Nucleus accumbens (tissue), 56 donors: ENCODE data around the gene PLA2G4E.

ENCODE experiments used
- DNase-seq, 56 donors: peaks; one replicate each; lab custom pipeline; 2025; lab: John Stamatoyannopoulos, UW

The PLA2G4E gene

DNA sequence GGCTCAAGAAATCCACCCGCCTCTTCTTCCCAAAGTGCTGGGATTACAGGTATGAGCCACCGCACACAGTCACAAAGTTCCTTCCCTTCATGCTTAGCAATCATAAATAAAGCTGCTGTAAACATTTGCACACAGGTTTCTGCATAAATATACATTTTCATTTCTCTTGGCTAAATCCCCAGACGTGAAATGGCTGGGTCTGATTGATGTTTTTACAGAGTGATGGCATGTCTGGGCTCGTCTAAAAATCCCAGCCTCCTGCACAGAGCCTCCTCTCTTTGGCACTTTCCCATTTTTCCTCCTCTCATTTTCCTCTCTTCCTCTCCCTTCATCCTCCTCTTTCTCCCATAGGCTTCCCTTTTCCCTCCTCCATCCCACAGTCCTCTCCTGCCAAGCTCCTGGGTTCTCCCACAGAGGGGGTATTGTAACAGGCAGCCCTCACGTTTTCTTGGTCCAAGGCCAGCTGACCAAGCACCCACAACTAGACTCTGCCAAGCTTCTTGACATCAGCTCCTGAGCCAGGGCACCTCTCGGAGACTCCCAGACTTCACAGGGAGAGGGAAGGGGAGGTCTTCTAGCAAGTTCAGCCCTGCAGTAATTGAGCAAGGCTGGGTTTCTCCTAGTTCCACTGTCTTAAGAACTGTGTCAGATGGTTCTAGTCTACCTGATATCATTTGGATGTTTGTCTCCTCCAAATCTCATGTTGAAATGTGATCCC is 10.5 kb upstream of the PLA2G4E start:
- no peak for DNase-seq

DNA sequence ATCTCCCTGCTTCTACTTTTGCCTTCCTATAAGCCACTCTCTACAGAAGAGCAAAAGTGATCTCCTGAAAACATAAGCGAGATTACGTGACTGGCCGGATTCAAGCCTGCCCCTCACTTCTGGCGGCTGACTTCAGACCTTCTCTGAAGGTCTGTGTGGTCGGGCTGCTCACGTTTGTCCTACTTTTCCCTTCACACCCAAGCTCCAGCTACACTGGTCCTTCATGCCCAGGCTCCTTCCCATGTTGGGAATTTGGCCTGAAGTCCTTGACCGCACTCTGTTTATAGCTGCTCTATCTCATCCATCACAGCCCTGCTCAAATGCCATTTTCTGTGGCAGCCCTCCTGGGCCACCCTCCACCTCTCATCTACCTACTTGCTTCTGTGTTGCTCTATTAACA is 6.7 kb upstream of the PLA2G4E start:
- no peak for DNase-seq

DNA sequence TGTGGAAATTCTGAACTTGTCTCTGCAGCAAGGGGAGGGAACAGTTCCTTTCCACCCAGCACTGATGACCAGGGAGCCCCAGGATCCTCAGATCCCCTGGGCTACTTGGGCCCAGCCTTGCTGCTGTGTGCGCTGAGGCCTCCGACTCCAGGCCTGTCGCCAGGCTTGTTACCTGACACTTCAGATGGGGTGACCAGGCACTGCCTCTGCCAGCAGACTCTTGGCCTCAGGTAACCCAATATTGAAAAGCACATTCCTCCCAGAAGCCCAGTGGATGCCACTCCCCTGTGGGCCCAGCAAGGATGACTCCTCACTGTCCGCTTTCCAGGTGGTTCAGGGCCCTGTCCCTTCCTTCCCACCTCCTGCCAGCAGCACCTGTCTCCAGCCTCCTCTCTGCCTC is 3.5 kb upstream of the PLA2G4E start:
- no peak for DNase-seq

DNA sequence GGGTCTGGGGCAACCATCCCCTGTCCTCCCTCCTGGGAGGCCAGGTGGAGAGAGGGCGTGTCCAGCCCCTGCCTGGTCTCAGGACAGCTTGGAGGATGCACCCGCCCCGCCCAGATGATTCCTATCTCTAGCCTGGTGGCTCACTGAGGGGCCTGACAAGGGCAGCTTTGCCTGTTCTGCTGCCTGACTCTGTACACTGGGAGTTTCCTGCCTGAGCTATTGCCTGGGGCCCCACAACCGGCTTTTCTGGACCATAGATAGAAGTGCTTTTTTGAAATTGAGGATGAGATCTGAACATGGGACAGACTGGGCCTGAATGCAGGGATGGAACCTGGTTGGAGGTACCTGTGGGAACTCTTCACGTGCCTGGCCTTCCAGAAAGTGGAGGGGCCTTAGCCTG is 751 bp upstream of the PLA2G4E start:
- DNase-seq, result no peak

DNA sequence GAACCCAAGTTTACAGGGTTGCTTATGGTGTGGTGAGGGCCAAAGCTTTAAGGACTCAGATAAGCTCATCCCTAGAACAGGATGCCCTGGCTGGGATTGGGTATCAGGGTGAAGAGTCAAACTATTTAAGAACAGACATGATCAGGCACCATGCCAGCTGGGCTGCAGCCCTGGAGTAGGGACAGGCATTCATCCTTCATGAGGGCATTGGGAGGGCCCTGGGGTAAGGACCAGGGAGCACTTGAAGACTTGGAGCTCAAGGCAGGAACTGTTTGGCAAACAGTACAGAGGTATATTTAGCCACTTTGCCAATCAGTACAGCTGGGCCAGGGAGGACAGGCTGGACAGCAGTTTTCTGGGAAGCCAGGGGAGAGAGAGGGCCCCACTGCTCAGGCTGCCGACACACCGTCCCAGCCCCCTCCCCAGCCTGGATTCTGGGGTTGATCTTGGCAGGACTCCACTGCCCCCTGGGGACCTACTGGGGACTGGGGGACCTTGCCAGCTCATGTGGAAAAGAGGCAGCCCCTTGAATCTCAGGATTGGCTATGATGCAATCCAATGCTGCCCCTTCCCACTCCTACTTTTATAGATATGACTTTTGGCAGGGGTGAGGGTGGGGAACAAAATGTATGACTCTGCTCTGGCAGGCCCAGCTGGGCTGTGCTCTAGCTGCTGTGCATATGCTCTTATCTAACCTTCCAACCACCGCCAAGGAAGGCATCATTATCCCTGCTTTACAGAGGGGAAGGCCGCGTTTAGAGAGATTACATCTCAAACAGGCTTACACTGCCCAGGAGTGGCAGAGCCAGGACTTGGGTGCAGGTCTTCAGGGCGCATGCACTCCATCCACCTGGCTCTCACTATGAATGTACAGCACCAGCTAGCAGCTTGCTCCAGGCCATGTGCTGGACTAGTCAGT is 2.3 kb downstream of the PLA2G4E start:
- no peak for DNase-seq

DNA sequence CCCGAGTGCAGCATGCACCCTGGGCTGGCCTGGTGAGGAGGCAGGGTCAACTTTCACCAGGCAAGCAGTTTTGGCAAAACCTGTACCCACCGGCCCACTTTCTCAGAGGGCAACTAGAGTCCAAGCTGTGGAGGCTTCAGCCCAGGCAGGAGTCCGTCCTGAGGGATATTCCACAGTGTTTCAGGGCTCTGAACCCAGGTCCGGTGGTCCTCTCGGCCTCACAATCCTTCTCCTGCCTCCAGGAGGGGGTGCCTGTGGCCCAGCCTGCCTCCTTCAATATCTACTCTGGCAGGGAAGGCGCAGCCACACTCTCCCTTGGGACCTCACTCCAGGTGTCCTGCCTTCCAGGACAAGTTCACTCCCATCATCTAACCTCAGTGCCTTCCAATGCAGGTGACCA is 3.9 kb downstream of the PLA2G4E start:
- no peak for DNase-seq

DNA sequence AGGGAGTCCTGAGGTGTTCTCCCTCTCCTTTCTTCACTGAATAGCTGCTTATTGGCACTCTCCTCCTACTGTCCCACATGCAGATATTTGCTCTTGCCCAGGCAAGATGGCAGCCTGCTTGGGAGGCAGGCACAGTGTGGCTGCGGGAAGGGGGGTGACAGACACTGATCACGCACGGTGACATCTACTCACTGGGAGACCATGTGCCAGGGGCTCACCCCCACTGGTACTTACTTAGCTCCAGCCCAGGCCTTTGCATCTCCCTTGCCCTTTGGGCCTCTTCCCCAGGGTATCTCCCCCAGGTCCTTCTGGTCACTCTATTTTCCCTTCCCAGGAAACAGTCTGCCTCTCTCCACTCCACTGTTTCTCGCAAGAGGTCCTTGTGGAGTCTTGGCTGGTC is 6.4 kb downstream of the PLA2G4E start:
- DNase-seq, result no peak

DNA sequence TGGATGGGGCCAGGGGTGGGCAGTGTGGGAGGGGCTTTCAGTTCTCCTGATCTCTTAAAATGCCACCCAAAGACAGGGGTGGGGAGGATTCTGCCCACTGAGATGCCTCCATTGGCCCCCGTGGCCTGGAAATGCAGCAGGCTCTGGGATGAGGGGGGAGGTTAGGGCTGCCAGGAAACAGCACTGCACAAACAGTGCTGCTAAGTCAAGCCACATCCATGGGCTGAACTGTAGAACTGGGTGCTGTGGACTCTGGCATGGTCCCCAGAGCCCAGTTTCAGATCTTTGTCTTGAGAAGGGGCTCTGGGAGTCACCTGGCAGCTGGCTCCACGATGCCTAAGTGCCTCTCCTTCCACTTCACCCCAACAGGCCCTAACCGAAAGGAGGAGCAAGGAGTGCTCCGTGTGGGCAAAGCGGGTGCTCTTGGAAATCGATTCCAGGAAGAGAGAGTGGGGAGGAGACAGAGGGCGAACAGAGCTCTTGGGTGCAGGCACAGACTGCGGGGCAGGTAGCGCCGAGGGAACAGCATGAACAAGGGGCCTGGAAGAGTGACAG is 7.8 kb downstream of the PLA2G4E start:
- DNase-seq, result no peak

DNA sequence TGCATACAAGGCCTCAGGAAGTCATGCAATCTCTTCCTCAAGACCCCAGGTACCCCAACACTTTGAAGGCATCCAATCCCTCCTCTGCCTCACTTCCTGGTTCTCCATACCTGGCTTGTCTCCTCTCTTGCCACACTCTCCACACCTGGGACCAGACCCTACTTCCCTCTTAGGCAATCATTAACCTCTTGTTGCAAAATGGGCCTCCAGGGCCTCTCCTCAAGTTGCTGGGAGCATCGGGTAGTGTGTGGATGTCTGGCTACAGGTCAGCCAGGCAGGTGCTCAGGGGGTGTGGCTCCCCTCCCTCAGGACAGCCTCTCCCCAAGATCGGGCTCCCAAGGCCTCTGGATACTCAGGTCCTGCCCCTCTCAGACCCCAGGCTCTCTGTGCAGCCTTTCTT is 8.6 kb downstream of the PLA2G4E start:
- no peak for DNase-seq

DNA sequence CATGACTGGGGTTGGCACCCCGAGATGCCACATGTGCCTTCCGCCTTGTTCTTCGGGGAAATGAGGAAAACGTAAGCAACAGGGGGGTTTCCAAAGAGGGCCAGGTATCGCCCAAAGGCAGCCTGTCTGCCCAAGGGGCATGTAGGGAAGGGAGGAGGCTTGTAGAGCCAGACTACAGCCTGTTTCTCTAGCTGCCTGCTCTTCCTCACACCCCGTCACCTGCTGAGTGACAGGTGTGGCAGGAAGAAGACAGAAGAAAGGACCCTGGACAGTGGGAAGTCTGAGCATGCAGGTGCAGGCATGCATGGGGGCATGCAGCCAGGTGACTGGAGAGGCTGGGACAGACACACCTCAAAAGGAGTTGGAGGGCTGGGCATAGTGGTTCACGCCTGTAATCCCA is 9.8 kb downstream of the PLA2G4E start:
- no peak for DNase-seq

DNA sequence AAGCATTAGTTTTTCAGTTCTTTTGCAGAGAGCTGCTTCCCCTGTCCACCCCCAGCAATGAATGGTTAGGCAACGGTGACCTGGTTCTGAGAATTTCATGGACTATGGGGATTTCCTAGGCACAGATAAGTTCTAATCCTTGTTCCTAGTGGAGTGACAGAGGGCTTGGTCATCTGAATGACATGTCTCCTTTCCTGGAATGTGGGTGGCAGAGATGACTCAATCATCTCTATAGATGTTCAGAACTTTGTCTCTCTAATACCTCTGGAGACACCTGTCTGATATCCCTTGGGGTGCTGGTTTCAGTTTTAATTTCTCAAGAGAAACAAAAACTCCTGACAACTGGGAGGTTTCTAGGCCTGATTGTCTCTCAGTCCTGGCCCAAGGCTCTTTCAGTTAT is 10.4 kb downstream of the PLA2G4E start:
- no peak for DNase-seq

DNA sequence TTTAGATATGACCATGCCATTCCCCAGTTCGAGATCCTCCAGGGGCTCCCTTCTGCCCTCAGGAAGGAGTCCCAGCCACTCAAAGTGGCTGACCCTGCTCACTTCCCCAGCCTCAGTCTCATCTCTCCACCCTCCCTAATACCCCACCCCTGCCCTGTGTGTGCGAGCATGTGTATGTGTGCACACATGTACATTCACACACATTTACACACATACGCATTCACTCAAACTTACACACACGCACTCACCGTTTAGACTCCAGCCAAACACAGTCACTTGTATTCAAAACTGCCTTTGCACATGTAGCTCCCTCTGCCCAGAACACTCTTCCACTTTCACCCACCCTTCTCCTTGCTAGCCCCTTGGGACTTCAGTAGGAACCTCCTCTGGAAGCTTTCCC is 11.4 kb downstream of the PLA2G4E start:
- DNase-seq, result no peak

DNA sequence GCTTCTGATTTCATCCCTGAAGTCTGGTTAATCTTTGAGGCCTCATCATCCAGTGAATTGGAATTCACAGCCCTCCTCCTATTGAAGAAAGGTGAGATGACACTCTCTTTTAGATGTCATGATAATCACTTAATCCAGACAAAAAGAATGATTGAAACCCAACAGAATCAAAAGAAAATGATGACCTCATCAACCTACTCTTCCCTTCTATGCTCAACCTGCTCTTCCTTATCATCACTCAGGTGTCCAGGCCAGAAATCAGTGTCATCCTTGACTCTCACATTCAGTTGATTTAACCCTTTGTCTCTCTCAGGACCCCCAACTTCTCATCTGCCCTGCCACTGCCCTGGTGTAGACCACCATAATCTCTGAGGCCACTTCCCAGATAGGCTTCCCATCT is 11.8 kb downstream of the PLA2G4E start:
- no peak for DNase-seq

DNA sequence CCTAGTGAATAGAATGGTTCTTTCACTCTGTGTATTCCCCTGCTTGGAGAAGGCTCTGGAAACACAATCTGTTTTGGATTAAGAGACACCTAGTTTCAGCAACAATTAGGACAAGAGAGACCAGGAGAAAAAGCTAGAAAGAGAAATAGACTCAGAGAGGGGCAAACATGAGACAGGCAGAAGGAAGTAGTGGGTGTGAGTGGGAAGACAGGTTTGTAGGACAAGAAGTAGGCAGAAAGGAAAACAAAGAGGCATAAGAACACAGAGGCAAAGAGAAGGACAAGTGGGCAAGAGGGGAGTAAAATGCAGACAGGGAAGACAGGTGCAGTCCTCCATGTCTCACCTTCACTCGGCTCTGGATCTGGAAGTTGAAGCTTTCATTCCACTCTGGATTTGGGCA is 13.5 kb downstream of the PLA2G4E start:
- DNase-seq, result no peak

DNA sequence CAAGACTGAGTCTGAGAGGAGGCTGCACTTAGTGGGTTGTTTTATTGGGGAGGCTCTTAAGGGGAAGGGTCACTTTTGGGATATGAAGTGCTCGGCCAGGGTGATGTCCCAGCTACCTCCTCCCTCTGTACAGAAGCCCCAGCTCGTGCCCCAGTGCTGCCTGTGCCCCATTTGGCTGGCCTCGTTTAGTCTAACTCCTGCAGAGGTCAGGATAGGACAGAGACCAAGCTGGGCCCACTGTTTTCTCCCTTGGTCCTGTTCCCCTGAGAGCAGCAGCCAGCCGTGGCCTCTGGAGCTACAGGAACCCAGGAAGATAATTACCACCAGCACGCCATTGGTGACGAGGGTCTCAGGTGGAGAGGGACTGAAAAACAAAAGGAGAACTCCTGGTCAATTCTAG is 18.5 kb downstream of the PLA2G4E start:
- no peak for DNase-seq

DNA sequence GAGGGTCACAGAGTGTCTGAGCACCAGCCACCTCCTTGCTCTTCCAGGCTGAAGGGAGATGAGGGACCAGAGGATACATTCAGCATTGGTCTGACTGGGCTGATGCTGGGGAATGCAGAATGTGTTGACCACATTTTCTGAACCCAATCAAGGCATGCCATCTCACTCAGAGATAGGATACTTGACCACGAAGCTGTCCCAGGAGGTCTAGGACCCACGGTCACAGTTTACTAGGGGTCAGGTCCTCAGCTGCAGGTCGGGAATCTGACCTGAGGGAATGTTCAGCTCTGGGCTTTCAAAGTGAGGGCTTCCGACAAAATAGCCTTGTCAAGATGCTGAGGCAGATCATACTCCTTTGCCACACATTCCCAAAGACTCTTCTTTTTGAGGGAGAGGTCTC is 19.6 kb downstream of the PLA2G4E start:
- no peak for DNase-seq

DNA sequence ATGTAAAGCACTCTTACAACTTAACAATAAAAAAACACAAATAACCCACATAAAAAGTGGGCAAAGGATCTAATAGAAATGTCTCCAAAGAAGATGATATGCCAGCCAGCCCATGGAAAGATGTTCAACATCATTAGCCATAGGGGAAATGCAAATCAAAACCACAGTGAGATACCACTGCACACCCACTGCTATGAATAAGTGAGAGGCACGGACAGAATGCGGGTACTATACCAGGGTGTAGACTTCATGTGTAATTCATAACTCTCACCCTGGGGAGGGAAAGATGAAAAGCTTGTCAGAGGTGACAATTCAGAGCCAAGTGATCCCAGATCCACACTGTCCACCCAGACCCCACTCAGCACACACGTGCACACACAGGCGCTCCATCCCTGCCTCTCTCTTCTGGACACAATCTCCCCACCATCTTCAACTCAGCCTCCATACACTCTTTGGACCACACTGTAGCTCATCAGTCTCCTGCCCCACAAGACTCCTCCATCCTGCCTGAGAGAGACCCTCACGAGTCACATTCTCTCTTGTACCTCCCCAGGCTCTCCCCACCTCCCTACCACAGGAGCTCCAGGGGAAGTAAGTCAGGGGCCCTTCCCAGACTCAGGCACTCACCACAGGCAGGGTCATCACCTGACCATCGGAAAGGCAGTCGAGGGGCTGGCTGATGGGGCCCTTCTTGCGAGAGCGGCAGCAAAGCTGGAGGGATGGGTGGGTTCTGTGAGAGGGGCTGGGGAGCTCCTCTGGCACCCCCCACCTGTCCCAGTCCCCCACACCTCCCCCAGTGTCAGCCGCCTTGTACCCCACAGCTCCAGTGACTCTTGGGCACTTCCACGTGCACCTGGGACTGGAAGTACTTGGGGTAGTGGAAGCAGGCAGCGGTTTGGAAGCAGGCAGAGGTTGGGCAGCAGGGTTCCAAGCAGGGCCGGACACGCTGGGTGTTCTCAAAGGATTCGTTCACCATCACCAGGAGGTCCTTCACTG is 21.3 kb downstream of the PLA2G4E start:
- DNase-seq, result no peak

DNA sequence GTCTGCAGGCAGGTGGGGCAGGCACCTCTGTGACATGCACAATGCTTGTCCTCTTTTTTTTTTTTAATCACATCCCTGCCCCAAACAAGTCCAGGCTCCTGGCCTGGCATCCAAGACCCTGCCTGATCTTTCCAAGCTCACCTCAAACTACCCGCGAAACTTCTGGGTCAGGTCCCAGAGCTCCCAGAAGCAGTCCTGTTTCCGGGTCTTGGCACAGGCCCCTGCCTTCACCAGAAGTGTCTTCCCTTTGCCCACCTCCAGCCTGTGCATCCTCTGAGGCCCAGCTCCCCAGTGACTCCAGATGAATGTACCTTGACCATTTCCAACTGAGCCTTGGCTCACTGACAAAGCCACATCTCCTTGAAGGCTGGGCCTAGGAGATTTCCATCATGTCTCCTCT is 23.0 kb downstream of the PLA2G4E start:
- DNase-seq, result no peak

DNA sequence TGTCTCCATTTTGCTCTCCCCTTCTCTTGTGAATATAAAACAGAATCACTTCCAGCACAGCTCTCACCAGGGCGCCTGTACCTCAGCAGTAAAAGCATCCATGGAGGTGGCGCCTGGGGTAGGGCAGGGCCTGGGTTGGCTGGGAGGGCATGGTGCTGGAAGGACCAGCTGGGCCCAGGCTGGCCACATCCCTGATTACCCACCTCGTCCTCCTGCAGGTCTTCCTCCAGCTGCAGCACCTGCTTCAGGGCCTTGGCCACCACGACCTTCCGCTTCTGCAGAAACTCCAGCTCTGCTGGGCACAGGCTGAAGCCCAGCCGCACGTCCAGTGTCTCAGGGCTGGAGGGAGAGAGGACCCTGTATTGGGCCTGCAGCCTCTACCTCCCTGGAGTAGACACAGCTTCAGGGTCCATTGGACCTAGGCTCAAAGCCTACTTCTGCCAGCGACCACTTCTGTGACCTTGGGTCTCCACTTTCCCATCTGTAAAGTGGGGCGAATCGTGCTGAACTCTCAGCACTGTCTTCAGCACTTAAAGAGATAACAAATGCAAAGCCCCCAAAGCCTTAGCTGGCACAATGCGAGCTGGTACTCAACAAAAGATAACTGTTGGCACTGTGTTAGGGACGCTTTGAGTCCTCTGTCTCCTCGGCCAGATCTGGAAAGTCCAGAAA is 23.8 kb downstream of the PLA2G4E start:
- no peak for DNase-seq

DNA sequence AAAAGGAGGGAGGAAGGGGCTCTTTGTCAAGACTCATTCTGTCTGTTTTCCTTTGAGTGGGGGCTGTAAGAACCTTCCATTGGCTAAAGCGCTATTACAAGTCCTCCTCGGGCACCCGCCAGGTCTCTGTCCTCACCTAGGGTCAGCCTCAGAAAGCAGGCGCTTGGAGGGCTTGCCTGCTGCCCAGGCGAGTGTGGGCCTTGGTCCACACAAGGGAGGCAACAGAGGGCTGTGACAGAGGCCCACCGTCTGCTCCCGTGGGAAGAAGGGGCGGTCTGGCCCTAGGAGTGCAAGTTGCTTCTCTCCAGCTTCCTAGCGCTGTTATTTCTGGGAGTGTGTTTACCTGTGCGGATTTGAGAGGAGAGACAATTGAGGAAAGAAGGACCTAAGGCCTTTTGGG is 24.5 kb downstream of the PLA2G4E start:
- no peak for DNase-seq
